Skeletal muscle satellite cell (primary cell): Measurements from ENCODE around the gene RNF126.
"Not testable (repeated sequence)": the region's sequence is repeated elsewhere in the genome, so short reads cannot be mapped to it uniquely, and the experiment has no call there.

Source experiments
- H3K27me3 ChIP-seq: 2 replicates; pipeline ENCODE4 v1.7.0; 2013; ENCODE audit warnings: low read length; ENCODE audit not compliant: control insufficient read depth, insufficient read depth
- H3K36me3 ChIP-seq: 2 replicates; pipeline ENCODE4 v1.7.0; 2013; ENCODE audit warnings: mild to moderate bottlenecking, control low read depth, low read length; ENCODE audit not compliant: insufficient read depth
- H3K4me1 ChIP-seq: 2 replicates; pipeline ENCODE4 v1.7.0; 2013; ENCODE audit warnings: low read length; ENCODE audit not compliant: control insufficient read depth, insufficient read depth
- H3K4me2 ChIP-seq: 2 replicates; pipeline ENCODE4 v1.7.0; 2013; ENCODE audit warnings: mild to moderate bottlenecking, low read length
- H3K4me3 ChIP-seq: 2 replicates; pipeline ENCODE4 v1.7.0; 2013; ENCODE audit warnings: low read length
- H3K9ac ChIP-seq: 2 replicates; pipeline ENCODE4 v1.7.0; 2013; ENCODE audit warnings: mild to moderate bottlenecking, low read depth, low read length, moderate library complexity
- H3K9me3 ChIP-seq: replicated peaks from 2 replicates; pipeline ENCODE4 v1.7.0; 2013; ENCODE audit warnings: mild to moderate bottlenecking, control low read depth, low read length

Gene RNF126

GRCh38 chr19:699885-700284 is 36.9 kb upstream of the RNF126 start:
- not testable (repeated sequence) for H3K9me3 ChIP-seq, H3K4me1 ChIP-seq, H3K36me3 ChIP-seq, H3K9ac ChIP-seq, H3K4me3 ChIP-seq, H3K4me2 ChIP-seq
- peaks cover 23% of the 10 kb centered on the region for H3K27me3 ChIP-seq

- H3K36me3 ChIP-seq, H3K9me3 ChIP-seq, H3K4me3 ChIP-seq, H3K4me1 ChIP-seq, H3K9ac ChIP-seq, H3K4me2 ChIP-seq: not testable (repeated sequence)
- H3K27me3 ChIP-seq = peaks cover 20% of the 10 kb centered on the region
Measured at GRCh38 chr19:698529-698928, 35.5 kb upstream of the RNF126 start.

DNA sequence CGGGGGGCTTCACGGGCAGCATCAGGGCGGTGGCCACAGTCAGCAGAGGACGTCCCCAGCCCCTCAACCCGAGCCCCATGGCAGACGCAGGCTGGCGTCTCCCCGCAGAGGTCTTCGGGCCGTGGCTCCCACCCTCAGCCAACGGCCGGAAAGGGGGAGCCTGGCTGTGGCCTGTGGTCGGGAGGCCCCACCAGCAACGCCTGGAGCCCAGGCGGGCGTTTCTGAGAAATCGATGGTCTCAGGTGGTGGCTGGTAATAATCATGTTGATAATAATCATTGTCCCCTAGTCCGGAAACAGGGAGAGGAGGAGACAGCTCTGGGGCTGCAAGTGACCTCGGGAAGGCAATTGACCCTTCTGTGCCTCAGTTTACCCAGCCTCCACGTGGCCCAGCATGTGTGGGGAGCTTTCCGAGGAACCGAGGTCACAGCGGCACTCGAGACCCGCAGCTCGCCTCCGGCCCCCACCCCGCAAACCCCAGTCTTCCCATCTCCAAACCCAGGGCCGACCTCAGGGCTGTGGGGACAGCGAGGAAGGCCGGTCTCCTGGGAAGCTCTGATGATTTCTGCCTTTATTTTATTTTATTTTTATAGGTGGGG is 32.4 kb upstream of the RNF126 start, which contains the start of gene PRSS57:
Gene PRSS57, minus strand, starts transcription at position 101 of the 598 bp plus-strand sequence. Its CDS starts 22 bp downstream, at position 79.
- peaks cover 12% of the 10 kb centered on the region for H3K27me3 ChIP-seq
- H3K9ac ChIP-seq = no peak within 1 kb of the TSS
- no peak within 1 kb of the TSS for H3K4me2 ChIP-seq
- no peaks in the 10 kb centered on the region for H3K9me3 ChIP-seq
- no peaks in the 10 kb centered on the region for H3K4me1 ChIP-seq
- no peak within 1 kb of the TSS for H3K4me3 ChIP-seq
- H3K36me3 ChIP-seq = no peaks in the 10 kb centered on the region

DNA sequence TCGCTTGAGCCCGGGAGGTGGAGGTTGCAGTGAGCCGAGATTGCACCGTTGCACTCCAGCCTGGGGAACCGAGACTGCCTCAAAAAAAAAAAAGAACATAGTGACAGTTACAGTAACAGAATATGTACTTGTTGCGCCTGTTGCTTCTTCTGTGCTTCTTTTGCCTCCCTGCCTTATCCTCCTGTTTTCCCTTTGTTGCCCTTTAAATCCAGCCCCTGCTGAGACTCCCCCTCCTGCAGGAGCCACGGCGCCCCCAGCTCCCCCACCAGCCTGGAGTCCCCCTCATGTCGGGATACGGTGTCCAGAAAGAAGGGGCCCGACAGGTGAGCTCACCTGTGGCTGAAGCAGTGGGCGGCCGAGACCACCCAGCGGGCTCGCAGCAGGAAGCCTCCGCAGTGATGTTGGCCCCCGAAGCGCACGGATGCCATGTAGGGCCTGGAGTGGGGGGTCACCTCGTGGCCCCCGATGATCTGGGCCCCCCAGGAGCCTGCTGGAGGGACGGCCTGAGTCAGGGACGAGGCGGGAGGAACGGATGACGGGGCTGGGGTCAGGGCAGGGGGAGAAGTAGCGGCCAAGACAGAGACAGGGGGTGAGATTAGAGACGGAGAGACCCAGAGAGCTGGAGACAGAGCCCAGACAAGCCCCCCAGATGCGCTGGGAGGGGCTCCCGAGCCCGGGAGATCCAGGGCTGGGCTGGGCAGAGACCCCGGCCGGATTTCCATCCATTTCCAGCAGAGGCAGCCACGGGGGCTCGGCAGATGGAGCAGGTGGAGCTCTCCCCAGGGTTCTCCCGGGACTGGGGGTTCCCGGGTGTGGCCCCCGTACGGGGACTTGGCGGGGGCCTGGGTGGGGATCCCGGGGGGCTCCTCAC is 31.7 kb upstream of the RNF126 start:
- H3K9ac ChIP-seq = no peak overlapping the region
- no peaks in the 10 kb centered on the region for H3K36me3 ChIP-seq
- H3K27me3 ChIP-seq = peaks cover 12% of the 10 kb centered on the region
- H3K4me3 ChIP-seq = no peak overlapping the region
- no peaks in the 10 kb centered on the region for H3K4me1 ChIP-seq
- no peaks in the 10 kb centered on the region for H3K9me3 ChIP-seq
- H3K4me2 ChIP-seq = no peak overlapping the region

GRCh38 chr19:690203-690602 is 27.2 kb upstream of the RNF126 start:
- no peaks in the 10 kb centered on the region for H3K36me3 ChIP-seq
- no peaks in the 10 kb centered on the region for H3K9me3 ChIP-seq
- H3K27me3 ChIP-seq = peaks cover 7% of the 10 kb centered on the region
- no peaks in the 10 kb centered on the region for H3K4me1 ChIP-seq
- H3K4me2 ChIP-seq = no peak overlapping the region
- H3K4me3 ChIP-seq = no peak overlapping the region
- no peak overlapping the region for H3K9ac ChIP-seq

DNA sequence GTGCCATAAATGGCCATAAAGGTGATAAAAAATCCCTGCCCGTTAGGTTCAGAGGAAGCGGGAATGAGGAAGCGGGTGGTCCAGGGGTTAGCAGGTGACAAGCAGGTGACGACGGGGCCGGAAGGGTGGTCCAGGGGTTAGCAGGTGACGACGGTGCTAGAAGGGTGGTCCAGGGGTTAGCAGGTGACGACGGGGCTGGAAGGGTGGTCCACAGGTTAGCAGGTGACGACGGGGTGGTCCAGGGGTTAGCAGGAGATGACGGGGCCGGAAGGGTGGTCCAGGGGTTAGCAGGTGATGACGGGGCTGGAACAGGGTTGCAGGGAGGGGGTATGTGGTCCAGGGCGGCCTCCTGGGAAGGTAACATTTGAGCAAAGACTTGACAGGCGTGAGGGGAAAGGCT is 26.0 kb upstream of the RNF126 start:
- Histone ChIP-seq H3K4me3 (no peak overlapping the region), H3K4me2 (no peak overlapping the region), H3K9me3 (no peaks in the 10 kb centered on the region), H3K36me3 (no peaks in the 10 kb centered on the region), H3K27me3 (no peaks in the 10 kb centered on the region), H3K9ac (no peak overlapping the region), H3K4me1 (no peaks in the 10 kb centered on the region)

GRCh38 chr19:688214-688613 is 25.2 kb upstream of the RNF126 start:
- Histone ChIP-seq H3K9me3 (no peaks in the 10 kb centered on the region), H3K36me3 (no peaks in the 10 kb centered on the region), H3K27me3 (no peaks in the 10 kb centered on the region), H3K4me3 (no peak overlapping the region), H3K4me2 (no peak overlapping the region), H3K4me1 (no peaks in the 10 kb centered on the region), H3K9ac (no peak overlapping the region)

GRCh38 chr19:687569-688166 is 24.7 kb upstream of the RNF126 start:
- no peaks in the 10 kb centered on the region for H3K4me1 ChIP-seq
- H3K4me2 ChIP-seq = no peak overlapping the region
- no peaks in the 10 kb centered on the region for H3K9me3 ChIP-seq
- no peaks in the 10 kb centered on the region for H3K27me3 ChIP-seq
- H3K4me3 ChIP-seq = no peak overlapping the region
- no peak overlapping the region for H3K9ac ChIP-seq
- H3K36me3 ChIP-seq = peaks cover 4% of the 10 kb centered on the region

DNA sequence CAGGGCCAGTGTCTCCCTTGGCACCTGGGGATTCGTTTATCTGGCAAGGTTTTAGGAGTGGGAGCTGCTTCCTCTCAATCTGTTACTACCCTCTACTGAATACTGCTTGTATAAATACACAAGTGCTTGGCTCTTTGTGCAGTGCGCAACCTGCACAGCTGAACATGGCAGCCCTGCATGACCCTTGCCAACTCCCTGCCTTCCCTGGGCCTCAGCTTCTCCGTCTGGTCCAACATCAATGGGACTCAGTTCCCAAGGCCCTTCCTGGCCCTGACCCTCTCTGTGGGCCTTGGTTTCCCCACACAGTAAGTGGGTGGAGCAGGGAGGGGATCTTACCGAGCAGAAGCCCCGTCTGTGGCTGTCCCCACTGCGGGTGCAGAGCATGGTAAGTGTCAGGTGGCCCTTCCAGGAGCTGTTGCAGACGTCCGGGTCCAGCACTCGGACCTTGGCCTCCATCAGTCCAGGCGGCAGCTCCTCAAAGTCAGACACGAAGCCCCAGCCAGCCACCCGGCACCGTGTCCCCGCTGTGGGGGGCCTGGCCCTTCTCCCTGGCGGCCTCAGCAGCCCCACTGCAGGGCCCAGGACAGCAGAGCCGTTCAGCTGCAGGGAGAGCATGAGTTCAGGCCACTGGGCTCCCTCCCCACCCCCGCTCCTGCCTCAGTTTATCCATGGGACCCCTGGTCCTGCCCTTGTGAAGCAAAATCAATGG is 23.7 kb upstream of the RNF126 start:
- no peaks in the 10 kb centered on the region for H3K9me3 ChIP-seq
- no peaks in the 10 kb centered on the region for H3K27me3 ChIP-seq
- H3K36me3 ChIP-seq = peaks cover 12% of the 10 kb centered on the region
- H3K4me2 ChIP-seq = no peak overlapping the region
- no peak overlapping the region for H3K9ac ChIP-seq
- no peaks in the 10 kb centered on the region for H3K4me1 ChIP-seq
- H3K4me3 ChIP-seq = no peak overlapping the region

DNA sequence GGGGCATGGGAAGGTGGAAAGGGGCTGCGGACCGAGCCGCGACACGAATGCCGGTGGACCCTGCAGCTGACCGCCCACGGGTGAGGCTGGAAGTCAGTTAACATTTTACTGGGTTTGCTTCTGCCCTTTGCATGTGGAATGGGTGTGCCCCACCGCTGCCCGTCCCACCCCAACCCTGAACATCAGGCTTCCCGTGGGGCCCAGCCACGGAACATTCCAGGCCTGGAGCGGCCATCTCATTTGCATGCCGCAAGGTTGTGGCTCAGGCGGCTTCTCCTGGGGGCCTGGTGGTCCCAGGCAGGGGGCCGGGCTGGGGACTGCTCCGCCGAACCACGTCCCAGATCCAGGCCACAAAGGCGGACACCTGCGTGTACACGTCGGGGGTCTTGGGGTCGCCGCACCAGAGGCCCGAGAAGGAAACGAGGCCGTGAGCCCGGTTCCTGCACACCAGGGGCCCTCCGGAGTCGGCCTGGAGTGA is 22.5 kb upstream of the RNF126 start:
- Histone ChIP-seq H3K4me3 (no peak overlapping the region), H3K36me3 (peaks cover 19% of the 10 kb centered on the region), H3K27me3 (no peaks in the 10 kb centered on the region), H3K9ac (no peak overlapping the region), H3K9me3 (no peaks in the 10 kb centered on the region), H3K4me1 (peaks cover 2% of the 10 kb centered on the region), H3K4me2 (no peak overlapping the region)

- H3K4me3 ChIP-seq = no peak overlapping the region
- H3K27me3 ChIP-seq = no peaks in the 10 kb centered on the region
- H3K9ac ChIP-seq = no peak overlapping the region
- H3K4me1 ChIP-seq = peaks cover 17% of the 10 kb centered on the region
- no peak overlapping the region for H3K4me2 ChIP-seq
- H3K36me3 ChIP-seq = peaks cover 23% of the 10 kb centered on the region
- no peaks in the 10 kb centered on the region for H3K9me3 ChIP-seq
Measured at GRCh38 chr19:682678-683320, 19.8 kb upstream of the RNF126 start.
